ENCODE measurements around the gene RASL11A. TPM values are rescaled to one million over a fixed set of nuclear protein-coding genes. Genes with fewer than 3 reads are reported as not detected.

Gene RASL11A
- total and polyA plus RNA-seq, 8 donors, result 10.3 to 12.6 (median 12.2) TPM

DNA sequence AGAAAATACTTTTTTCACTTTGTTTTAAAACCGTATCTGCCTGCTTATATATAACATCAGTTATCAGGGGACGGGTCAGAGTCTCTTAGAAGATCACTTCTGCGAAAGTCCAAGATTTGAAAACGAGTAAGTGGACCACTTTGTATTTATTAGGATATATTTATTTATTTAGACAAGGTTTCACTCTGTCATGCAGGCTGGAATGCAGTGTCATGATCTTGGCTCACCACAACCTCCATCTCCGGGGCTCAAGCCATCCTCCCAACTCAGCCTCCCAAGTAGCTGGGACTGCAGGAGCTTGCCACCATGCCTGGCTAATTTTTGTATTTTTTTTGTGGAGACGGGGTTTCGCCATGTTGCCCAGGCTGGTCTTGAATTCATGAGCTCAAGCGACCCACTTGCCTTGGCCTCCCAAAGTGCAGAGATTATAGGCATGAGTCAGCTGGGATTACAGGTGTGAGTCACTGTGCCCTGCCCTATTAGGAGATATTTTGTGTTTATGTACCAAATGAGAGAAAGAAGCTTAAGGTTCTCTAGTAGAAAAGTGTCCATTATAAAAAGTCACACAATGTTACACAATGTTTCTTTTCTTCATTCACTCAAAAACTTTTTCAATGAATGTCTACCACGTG, 39.5 kb downstream of the RASL11A start:
- TF ChIP-seq, protein P1, sequence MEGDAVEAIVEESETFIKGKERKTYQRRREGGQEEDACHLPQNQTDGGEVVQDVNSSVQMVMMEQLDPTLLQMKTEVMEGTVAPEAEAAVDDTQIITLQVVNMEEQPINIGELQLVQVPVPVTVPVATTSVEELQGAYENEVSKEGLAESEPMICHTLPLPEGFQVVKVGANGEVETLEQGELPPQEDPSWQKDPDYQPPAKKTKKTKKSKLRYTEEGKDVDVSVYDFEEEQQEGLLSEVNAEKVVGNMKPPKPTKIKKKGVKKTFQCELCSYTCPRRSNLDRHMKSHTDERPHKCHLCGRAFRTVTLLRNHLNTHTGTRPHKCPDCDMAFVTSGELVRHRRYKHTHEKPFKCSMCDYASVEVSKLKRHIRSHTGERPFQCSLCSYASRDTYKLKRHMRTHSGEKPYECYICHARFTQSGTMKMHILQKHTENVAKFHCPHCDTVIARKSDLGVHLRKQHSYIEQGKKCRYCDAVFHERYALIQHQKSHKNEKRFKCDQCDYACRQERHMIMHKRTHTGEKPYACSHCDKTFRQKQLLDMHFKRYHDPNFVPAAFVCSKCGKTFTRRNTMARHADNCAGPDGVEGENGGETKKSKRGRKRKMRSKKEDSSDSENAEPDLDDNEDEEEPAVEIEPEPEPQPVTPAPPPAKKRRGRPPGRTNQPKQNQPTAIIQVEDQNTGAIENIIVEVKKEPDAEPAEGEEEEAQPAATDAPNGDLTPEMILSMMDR (IDR thresholded peaks at IDR 0.05), result no peak
- Histone ChIP-seq H3K27me3 (no peaks in the 10 kb centered on the region), H3K9me3 (no peaks in the 10 kb centered on the region), H3K27ac (no peak overlapping the region), H3K36me3 (no peaks in the 10 kb centered on the region), H3K4me1 (no peaks in the 10 kb centered on the region), H3K4me3 (no peak overlapping the region)
- intact Hi-C loops (cut with DNase I), result no loop called here
- no peak for DNase-seq
- no peak for ATAC-seq

DNA sequence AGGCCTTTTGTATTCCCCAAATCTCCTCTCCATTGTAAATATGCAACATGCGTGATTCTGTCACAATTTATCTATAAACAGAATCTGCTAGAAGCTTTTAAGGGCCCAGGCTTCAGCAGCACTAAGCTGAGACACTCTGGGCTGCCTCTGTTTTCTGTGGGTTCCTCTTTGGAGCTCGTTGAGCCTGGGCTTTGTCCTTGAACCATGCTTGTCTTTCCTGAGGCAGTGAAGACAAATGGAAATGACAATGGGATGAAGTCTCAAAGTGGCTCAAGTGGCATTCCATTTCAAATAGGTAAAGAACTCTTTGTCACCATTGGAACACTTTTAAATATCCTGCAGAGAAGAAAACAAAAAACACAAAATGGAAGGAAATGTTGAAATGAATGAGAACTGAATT, 40.3 kb downstream of the RASL11A start:
- H3K27ac ChIP-seq, result no peak overlapping the region
- ATAC-seq, result no peak

DNA sequence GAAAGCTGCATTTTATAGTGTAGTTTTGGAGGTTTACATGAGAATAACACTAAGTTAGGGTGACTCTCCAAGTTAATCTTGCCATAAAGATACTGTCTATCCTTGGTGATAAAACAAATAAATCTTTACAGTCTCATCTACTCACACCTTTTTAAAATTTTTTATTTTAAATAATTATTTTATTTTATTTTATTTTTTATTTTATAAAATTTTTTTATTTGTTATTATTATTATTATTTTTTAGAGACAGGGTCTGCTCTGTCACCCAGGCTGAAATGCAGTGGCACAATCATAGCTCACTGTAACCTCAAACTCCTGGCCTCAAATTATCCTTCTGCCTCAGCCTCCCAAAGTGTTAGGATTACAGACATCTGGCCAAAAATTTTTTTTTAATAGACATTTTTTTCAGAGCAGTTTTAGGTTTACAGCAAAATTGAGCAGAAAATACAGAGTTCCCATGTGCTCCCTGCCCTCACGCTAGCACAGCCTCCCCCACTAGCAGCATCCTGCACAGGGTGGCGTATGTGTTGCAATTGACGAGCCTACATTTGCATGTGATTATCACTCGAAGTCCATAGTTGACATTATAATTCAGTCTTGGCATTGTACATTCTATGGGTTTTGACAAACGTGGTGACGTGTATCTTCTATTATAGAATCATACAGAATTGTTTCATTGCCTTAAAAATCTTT, 41.0 kb downstream of the RASL11A start:
- TF ChIP-seq, protein P1 (IDR thresholded peaks at IDR 0.05), result no peak
- Histone ChIP-seq H3K4me3 (no peak overlapping the region), H3K4me1 (no peaks in the 10 kb centered on the region), H3K9me3 (no peaks in the 10 kb centered on the region), H3K27ac (no peak overlapping the region), H3K27me3 (peaks cover 0 to 9% of the 10 kb centered on the region in 2 donors), H3K36me3 (no peaks in the 10 kb centered on the region)
- DNase-seq, result no peak
- no peak for ATAC-seq
- intact Hi-C loops (cut with DNase I), result no loop called here

More for the DNA sequence above, 40.3 kb downstream of the RASL11A start:
- Histone ChIP-seq H3K4me3 (no peak overlapping the region), H3K36me3 (no peaks in the 10 kb centered on the region), H3K4me1 (no peaks in the 10 kb centered on the region), H3K9me3 (no peaks in the 10 kb centered on the region), H3K27me3 (peaks cover 0 to 3% of the 10 kb centered on the region in 2 donors)
- TF ChIP-seq, protein P1 (IDR thresholded peaks at IDR 0.05), result no peak
- no peak for DNase-seq
- intact Hi-C loops (cut with DNase I), result no loop called here

DNA sequence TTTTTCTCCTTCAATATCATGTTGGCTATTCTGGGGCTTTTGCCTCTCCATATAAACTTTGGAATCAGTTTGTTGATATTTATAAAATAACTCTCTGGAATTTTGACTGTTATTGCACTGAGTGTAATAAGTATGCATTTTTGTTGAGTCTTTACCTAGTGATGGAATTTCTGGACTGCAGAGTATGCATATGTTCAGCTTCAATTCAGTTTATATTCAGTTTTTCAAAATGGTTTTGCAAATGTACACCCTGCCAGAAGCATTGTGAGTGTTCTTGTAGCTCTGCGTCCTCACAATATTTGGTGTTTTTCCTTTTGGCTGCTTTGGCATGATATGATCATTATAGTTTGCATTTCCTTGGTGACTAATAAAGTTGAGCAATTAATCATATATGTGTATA, 43.1 kb downstream of the RASL11A start:
- intact Hi-C loops (cut with DNase I), result no loop called here
- H3K4me1 ChIP-seq, result no peaks in the 10 kb centered on the region
- H3K9me3 ChIP-seq, result no peaks in the 10 kb centered on the region
- TF ChIP-seq, protein P1 (IDR thresholded peaks at IDR 0.05), result no peak
- H3K36me3 ChIP-seq, result no peaks in the 10 kb centered on the region
- peaks cover 0 to 18% of the 10 kb centered on the region in 2 donors for H3K27me3 ChIP-seq
- DNase-seq (no peak), ATAC-seq (no peak)
- H3K4me3 ChIP-seq, result no peak overlapping the region
- H3K27ac ChIP-seq, result no peak overlapping the region

DNA sequence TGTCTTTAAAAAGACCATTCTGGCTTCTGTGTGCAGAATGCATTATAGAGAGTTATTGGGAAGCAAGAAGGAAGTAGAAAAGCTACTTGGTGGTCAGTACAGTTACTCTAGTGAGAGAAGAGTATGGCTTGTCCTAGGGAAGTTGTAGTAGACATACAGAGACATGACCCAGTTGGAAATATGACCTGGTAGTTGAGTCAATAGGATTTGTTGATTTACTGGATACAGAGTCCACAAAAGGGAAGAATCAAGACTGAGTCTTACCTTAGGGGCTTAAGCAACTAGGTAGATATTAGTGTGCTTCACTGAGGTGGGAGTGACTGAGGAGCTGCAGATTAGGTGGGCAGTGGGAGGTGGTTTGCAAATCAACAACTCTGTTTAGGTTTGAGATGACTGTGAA, 48.8 kb downstream of the RASL11A start:
- intact Hi-C loops (cut with DNase I), result no loop called here
- ATAC-seq (no peak), DNase-seq (no peak)

More for the DNA sequence above, 48.8 kb downstream of the RASL11A start:
- Histone ChIP-seq H3K27ac (no peak overlapping the region), H3K27me3 (peaks cover 0 to 18% of the 10 kb centered on the region in 2 donors), H3K9me3 (peaks cover 0 to 4% of the 10 kb centered on the region in 2 donors), H3K36me3 (no peaks in the 10 kb centered on the region), H3K4me3 (no peak overlapping the region), H3K4me1 (no peaks in the 10 kb centered on the region)
- TF ChIP-seq, protein P1 (IDR thresholded peaks at IDR 0.05), result no peak

All from left lung (tissue), 10 donors.